Measurements from ENCODE around the gene KCNAB2.

Gene KCNAB2

DNA sequence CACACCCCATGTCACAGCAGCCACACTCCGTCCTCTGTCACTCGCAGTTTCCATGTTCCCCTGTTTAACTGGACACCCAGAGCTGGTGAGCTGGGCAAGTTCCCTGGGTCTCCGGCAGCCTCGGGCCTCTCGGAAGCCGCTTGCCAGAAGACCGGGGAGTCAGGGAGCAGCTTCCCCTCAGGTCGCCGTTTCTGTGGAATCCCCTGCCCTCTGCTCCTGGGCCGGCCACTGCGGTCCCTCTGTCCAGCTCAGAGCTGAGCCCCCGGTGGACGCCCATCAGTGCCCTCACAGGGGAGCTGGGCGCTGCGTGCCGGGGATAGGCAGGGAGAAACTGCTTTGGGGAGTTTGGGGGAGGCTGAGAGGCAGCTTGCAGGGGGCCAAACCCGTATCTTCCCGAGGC, 37.7 kb downstream of the KCNAB2 start:
- H3K4me2 ChIP-seq, result no peak overlapping the region
- no peaks in the 10 kb centered on the region for H3K79me2 ChIP-seq (ENCODE audit: insufficient read depth, low read depth)
- no peak overlapping the region for H2AFZ ChIP-seq (ENCODE audit: low read depth)
- H3K27ac ChIP-seq, result no peak overlapping the region
- H3K4me3 ChIP-seq (IDR thresholded peaks at IDR 0.05; ENCODE audit: insufficient read depth, low read depth, low read length), result no peak overlapping the region
- no peak overlapping the region for H3K9ac ChIP-seq
- 0 out of 2 replicates have a peak, but pooled peaks cover 5% of the 10 kb centered on the region for H3K36me3 ChIP-seq (ENCODE audit: insufficient read depth)
- H3K4me1 ChIP-seq (ENCODE audit: low read depth, poor library complexity, severe bottlenecking), result no peaks in the 10 kb centered on the region
- no peaks in the 10 kb centered on the region for H4K20me1 ChIP-seq (ENCODE audit: insufficient read depth)
- no peaks in the 10 kb centered on the region for H3K27me3 ChIP-seq (ENCODE audit: insufficient read depth, low read depth)
- TF ChIP-seq CTCF (conservative IDR thresholded peaks at IDR 0.05; ENCODE audit: low read depth, low read length), result no peak

DNA sequence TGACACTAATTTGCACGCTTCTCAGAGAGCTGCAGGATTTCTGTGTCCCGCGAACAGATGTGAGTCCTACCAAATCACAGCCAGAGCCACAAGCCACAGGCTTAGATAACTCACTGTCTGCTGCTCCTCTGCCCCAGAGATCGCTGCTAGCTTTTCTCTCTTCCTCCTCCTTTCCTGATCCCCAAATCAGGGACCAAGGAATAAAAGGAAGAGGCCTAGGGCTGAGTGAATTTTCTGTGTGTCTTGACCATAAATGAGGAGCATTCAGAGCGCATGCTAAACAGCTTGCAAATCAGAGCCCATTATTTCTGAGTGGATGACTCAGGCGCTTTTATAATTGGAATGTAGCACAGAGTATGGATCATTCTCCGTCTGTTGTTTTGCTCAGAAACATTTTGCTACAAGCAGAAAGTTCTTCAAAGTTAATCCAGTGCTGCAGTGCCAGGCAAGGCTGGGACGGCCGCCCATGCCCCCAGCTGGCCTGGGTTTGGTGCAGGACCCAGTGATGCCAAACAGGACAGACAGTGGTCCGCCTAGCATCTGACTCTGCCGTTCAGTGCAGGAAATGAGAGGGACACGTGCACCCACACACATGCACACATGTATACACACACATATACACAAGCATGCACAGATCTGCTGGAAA, 38.2 kb downstream of the KCNAB2 start:
- TF ChIP-seq CTCF (conservative IDR thresholded peaks at IDR 0.05; ENCODE audit: low read depth, low read length), result no peak
- Histone ChIP-seq H3K4me2 (no peak overlapping the region), H3K4me1 (ENCODE audit: low read depth, poor library complexity, severe bottlenecking) (no peaks in the 10 kb centered on the region), H2AFZ (ENCODE audit: low read depth) (no peak overlapping the region), H3K79me2 (ENCODE audit: insufficient read depth, low read depth) (no peaks in the 10 kb centered on the region), H3K4me3 (IDR thresholded peaks at IDR 0.05; ENCODE audit: insufficient read depth, low read depth, low read length) (no peak overlapping the region), H3K27me3 (ENCODE audit: insufficient read depth, low read depth) (no peaks in the 10 kb centered on the region), H3K27ac (no peak overlapping the region), H3K9ac (no peak overlapping the region), H3K36me3 (ENCODE audit: insufficient read depth) (0 out of 2 replicates have a peak, but pooled peaks cover 5% of the 10 kb centered on the region), H4K20me1 (ENCODE audit: insufficient read depth) (no peaks in the 10 kb centered on the region)

DNA sequence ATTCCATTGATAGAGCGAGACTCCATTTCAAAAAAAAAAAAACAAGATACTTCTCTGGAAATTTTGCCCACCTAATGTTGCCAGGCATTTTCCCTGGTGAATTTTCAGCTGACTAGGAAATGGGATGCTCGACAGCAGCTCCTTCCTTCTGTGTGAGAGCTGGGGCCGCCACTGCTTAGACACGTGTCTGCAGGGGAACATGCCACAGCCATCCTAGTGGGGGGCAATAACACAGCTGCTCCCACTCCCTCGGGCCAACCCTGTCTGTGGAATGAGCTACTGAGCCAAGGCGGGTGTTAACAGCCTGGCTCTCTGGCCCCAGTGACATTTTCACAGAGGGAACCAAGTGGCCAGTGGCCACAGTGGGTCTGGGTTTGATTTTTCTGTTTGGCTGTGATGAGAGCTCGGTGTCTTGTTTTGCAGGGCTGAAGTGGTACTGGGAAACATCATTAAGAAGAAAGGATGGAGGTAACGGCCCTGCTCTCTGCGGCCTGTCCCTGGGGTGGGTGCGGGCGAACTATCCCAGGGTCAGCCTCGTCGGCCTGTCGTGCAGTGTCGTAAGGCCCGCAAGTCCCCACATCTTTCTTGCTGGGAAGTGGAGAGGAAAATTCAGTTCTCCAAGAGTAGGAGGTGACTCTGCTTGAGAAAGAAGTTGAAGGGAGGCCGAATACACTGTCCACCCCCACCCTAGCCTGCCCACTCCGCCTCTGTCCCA, 39.2 kb downstream of the KCNAB2 start:
- no peak overlapping the region for H3K4me2 ChIP-seq
- no peaks in the 10 kb centered on the region for H3K27me3 ChIP-seq (ENCODE audit: insufficient read depth, low read depth)
- no peak overlapping the region for H3K4me3 ChIP-seq (IDR thresholded peaks at IDR 0.05; ENCODE audit: insufficient read depth, low read depth, low read length)
- H2AFZ ChIP-seq (ENCODE audit: low read depth), result no peak overlapping the region
- 0 out of 2 replicates have a peak, but pooled peaks cover 3% of the 10 kb centered on the region for H3K36me3 ChIP-seq (ENCODE audit: insufficient read depth)
- no peak overlapping the region for H3K9ac ChIP-seq
- TF ChIP-seq CTCF (conservative IDR thresholded peaks at IDR 0.05; ENCODE audit: low read depth, low read length), result no peak
- no peaks in the 10 kb centered on the region for H3K79me2 ChIP-seq (ENCODE audit: insufficient read depth, low read depth)
- no peak overlapping the region for H3K27ac ChIP-seq
- no peaks in the 10 kb centered on the region for H3K4me1 ChIP-seq (ENCODE audit: low read depth, poor library complexity, severe bottlenecking)
- no peaks in the 10 kb centered on the region for H4K20me1 ChIP-seq (ENCODE audit: insufficient read depth)

DNA sequence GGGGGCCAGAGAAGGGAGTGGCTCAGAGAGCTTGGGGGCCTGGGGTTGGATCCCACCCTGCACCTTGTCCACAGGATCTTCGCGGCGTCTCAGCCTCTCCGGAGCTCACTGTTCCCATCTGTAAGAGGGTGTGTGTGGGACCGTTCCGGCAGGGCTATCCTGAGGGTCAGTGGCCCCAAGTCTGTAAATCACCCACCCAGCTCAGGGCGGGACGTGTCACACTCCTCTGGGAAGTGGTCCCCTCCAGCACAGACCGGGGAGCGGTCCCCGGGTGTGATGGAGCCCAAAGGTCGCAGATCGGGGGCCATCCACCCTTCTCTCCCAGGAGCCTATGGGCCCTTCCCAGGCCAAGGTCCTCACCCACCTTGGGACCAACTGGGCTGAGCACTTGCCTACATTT, 40.0 kb downstream of the KCNAB2 start:
- H3K27me3 ChIP-seq (ENCODE audit: insufficient read depth, low read depth), result no peaks in the 10 kb centered on the region
- H3K4me2 ChIP-seq, result no peak overlapping the region
- no peak overlapping the region for H3K4me3 ChIP-seq (IDR thresholded peaks at IDR 0.05; ENCODE audit: insufficient read depth, low read depth, low read length)
- no peak overlapping the region for H3K9ac ChIP-seq
- H2AFZ ChIP-seq (ENCODE audit: low read depth), result no peak overlapping the region
- H3K36me3 ChIP-seq (ENCODE audit: insufficient read depth), result 0 out of 2 replicates have a peak, but pooled peaks cover 3% of the 10 kb centered on the region
- no peak for TF ChIP-seq CTCF (conservative IDR thresholded peaks at IDR 0.05; ENCODE audit: low read depth, low read length)
- no peak overlapping the region for H3K27ac ChIP-seq
- H3K79me2 ChIP-seq (ENCODE audit: insufficient read depth, low read depth), result no peaks in the 10 kb centered on the region
- H3K4me1 ChIP-seq (ENCODE audit: low read depth, poor library complexity, severe bottlenecking), result no peaks in the 10 kb centered on the region
- H4K20me1 ChIP-seq (ENCODE audit: insufficient read depth), result no peaks in the 10 kb centered on the region

All from KMS-11 (cell line).